AG08396 (cell line): ENCODE measurements around the gene ECSCR.

Experiments
- DNase-seq: peaks from one replicate; pipeline ENCODE4 v3.0.0; 2012; ENCODE audit warnings: low spot score, mixed read lengths

ECSCR gene

GRCh38 chr5:139473565-139473964 lies 11.0 kb upstream of the ECSCR start:
- DNase-seq: no peak

DNA sequence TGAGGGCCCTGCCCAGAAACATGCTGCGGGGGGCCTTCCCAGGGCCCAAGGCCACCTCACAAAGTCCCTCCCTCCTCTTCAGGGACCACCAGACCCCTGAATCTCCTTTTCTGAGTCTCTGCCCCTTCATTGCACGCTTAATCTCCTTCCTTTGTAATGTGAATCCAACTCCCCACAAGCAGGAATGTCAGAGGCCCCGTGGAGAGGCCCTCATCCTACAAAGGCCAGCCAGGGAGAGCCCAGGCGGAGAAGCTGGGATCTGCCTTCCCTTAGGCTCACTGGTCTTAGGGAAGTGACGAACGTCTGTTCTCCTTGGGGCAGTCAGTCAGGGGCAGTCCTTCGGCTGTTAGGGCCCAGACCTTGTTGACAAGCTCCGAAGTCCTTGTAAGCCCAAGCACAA lies 10.6 kb upstream of the ECSCR start:
- no peak for DNase-seq

- DNase-seq: no peak
Measured at GRCh38 chr5:139472386-139473030, 10.0 kb upstream of the ECSCR start.

DNA sequence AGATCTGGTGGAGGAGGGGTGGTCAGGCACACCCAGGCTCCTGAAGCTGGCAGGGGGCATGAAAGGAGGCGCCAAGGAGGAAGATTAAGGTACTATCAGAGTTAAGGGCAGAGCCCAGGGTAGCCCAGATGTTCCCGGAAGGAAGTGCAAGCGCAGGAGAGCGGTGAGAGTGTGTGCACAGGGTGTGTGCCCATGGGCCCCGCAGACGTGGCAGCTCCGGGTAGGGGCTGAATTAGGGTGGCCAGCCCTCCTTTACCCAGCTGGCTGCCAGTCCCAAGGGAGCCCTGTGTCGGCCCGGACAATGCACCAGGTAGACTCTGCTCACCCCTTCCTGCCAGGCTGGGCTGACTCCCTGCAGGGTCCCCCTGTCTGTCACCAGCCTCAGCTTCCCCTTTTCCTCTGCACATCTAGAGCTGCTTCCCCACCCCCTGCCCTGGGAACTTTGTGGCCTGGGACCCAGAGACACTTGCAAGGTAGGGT lies 8.3 kb upstream of the ECSCR start, which contains the start of gene SMIM33:
TSS of gene SMIM33 (plus strand) at position 184 of the 480 bp plus-strand sequence. CDS start at position 302, 118 bp downstream.
- no peak for DNase-seq

- DNase-seq: no peak
Measured at GRCh38 chr5:139468421-139468931, 5.9 kb upstream of the ECSCR start.

- peak; percentile 46 for DNase-seq
Measured at GRCh38 chr5:139461698-139462097, 845 bp downstream of the ECSCR start.

GRCh38 chr5:139461176-139461575 lies 1.4 kb downstream of the ECSCR start:
- DNase-seq: no peak

- no peak for DNase-seq
Measured at GRCh38 chr5:139460455-139460854, 2.1 kb downstream of the ECSCR start.

DNA sequence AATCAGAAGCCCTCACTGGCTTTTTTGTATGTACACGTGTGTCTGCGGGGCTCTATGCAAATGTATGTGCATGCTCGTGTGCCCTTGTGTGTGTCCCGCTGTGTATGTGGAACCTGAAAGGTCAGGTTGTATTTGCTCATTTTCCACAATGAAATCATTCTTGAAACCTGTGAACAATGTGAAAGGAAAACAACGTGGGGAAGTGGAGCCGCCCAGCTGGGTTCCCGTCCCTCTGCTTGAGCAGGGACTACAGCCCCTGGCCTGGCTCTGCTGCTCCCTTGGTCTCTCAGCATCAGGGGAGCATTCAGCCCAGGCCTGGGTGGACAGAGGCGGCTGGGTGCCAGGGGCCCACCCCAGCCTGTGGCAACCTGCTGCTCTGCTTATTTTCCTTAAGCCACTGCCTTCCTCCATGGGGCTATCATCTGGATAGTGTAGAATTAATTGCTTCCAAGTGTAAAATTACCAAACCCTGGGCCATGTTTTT lies 3.0 kb downstream of the ECSCR start:
- DNase-seq: no peak

DNA sequence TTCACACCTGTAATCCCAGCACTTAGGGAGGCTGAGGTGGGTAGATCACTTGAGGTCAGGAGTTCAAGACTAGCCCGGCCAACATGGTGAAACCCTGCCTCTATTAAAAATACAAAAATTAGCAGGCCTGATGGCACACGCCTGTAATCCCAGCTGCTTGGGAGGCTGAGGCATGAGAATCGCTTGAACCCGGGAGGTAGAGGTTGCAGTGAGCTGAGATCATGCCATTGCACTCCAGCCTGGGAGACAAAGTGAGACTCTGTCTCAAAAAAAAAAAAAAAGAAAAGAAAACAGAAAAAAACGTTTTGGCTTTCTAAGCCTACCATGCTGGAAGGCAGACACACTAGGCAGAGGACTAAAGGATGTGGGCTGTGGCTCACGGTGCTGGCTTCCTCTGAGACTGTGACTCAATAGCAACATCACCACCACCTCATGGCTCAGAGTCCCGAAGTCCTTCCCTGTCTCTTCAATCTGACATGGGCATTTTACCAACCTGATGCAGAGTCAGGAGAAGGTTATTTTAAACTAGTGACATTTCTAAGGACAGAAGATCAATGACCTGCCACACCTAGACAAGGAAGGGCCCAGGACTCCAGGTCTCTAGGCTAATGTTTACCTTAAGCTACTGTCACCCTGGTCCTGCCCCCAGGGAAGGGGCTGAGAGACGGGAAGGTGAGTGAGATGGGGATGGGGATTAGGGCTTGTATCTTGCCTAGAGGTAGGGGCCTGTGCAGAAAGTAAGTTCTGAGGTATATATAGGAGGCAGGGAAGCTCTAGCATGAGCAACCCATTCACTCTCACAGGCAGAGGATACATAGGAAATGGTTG lies 3.7 kb downstream of the ECSCR start:
- DNase-seq: peak; percentile 77

- no peak for DNase-seq
Measured at GRCh38 chr5:139457653-139458306, 4.8 kb downstream of the ECSCR start.

DNA sequence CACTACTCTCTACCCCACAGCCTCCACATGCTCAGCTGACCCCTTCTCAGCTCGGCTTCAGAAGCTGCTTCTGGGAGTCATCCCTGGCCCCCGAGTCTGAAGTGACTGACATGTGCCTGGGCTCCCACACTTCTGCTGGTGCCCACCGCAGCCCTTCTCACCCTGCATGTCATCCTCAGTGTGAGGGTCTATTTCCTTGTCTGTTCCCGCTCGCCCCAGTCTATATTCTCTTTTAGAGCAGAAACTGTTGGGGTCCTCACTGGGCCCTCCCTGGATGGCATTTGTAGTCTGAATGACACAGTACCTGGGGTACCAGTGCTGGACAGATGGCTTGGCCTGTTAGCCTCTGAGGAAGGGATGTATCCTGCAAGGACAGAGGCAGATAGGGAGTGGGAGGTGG lies 5.3 kb downstream of the ECSCR start:
- no peak for DNase-seq

GRCh38 chr5:139456776-139457175 lies 5.8 kb downstream of the ECSCR start:
- DNase-seq: no peak

- DNase-seq: no peak
Measured at GRCh38 chr5:139454568-139455290, 7.8 kb downstream of the ECSCR start.

- DNase-seq: no peak
Measured at GRCh38 chr5:139453683-139454567, 8.6 kb downstream of the ECSCR start.

- DNase-seq: no peak
Measured at GRCh38 chr5:139451878-139452660, 10.5 kb downstream of the ECSCR start.

DNA sequence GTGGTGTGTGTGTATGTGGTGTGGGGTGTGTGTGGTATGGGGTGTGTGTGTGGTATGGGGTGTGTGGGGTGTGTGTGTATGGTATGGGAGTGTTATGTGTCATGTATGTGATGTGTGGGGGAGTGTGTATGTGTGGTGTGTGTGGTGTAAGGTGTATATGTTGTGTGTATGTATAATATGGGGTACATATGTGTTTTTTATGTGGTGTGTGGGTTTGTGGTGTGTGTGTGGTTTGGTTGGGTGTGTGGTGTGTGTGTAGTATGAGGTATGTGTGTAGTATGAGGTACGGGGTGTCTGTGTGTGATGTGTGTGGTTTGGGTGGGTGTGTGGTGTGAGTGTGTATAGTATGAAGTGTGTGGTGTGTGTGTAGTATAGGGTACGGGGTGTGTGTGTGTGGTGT lies 11.4 kb downstream of the ECSCR start:
- no peak for DNase-seq

- DNase-seq: no peak
Measured at GRCh38 chr5:139446956-139447779, 15.4 kb downstream of the ECSCR start.
